ENCODE results near the gene RET.
"Not testable (repeated sequence)": the region's sequence is repeated elsewhere in the genome, so short reads cannot be mapped to it uniquely, and the experiment has no call there.

RET gene

DNA sequence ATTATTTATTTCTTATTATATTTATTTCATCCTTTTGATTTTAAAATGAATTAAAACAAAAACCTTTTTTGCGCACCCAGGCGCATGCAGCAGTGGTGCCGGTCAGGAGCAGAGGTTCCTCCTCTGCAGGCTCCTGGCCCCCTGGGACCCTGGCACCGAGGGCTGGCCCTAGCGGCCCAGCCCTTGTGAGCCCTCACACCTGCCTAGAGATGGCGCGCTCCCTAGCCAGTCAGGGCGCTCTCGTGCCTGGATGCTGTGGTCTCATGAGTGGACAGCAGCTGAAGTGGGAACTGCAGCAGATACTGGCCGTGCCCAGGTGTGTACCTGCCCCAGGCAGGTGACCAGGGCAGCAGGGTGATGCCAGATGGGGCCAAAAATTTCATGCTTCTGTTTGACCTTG, 13.8 kb downstream of the RET start:
- TF ChIP-seq, protein P1, sequence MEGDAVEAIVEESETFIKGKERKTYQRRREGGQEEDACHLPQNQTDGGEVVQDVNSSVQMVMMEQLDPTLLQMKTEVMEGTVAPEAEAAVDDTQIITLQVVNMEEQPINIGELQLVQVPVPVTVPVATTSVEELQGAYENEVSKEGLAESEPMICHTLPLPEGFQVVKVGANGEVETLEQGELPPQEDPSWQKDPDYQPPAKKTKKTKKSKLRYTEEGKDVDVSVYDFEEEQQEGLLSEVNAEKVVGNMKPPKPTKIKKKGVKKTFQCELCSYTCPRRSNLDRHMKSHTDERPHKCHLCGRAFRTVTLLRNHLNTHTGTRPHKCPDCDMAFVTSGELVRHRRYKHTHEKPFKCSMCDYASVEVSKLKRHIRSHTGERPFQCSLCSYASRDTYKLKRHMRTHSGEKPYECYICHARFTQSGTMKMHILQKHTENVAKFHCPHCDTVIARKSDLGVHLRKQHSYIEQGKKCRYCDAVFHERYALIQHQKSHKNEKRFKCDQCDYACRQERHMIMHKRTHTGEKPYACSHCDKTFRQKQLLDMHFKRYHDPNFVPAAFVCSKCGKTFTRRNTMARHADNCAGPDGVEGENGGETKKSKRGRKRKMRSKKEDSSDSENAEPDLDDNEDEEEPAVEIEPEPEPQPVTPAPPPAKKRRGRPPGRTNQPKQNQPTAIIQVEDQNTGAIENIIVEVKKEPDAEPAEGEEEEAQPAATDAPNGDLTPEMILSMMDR (conservative IDR thresholded peaks at IDR 0.05; ENCODE audit: control insufficient read depth, insufficient read depth, low read depth, low read length), result no peak
- no peak for DNase-seq (ENCODE audit: low read depth)
- H3K4me3 ChIP-seq (ENCODE audit: control insufficient read depth, low read depth, low read length), result no peak overlapping the region

DNA sequence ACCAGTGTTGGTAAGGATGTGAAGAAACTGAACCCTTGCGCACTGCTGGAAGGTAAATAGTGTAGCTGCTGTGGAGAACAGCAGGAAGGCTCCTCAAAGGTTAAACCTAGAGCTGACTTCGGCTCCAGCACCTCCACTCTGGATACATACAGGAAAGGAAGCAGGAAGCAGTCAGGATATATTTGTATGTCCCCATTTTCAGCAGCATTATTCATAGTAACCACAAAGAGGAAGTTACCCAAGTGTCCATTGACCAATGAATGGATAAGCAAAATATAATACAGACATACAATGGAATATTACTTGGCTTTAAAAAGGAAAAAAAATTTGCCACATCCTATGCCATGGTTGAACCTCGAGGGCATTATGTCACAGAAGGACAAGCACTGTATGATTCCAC, 15.0 kb downstream of the RET start:
- TF ChIP-seq, protein P1 (conservative IDR thresholded peaks at IDR 0.05; ENCODE audit: control insufficient read depth, insufficient read depth, low read depth, low read length), result no peak
- no peak for DNase-seq (ENCODE audit: low read depth)
- no peak overlapping the region for H3K4me3 ChIP-seq (ENCODE audit: control insufficient read depth, low read depth, low read length)

DNA sequence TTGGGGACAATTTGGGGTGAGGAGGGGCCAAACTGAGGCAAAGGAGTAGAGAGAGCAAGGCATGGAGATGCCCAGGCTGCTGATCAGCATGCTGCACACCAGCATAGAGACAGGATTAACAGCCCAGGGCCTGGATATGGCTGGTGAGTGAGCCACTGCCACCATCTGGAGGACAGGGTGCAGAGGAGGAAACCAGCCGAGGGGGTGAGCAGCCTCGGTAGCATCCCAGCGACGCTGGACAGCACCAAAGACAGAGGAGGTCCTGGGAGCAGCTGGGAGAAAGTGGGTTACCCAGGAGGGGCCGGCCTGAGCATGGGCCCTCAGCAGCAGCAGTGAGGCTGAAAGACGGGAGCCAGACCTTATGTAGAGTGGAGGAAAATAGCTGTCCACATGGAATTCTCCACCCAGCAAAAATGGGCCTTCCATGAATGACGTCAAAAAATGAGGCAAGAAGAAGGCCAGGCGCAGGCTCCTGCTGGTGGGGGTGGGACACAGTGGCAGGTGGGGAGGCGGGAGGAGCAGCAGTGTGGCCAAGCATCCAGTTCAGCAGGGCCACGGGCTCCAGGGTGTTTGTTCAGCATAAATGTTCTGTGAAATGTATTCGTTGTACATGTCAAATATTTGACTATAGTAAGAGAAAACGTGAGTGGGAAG, 16.7 kb downstream of the RET start:
- TF ChIP-seq, protein P1 (conservative IDR thresholded peaks at IDR 0.05; ENCODE audit: control insufficient read depth, insufficient read depth, low read depth, low read length), result no peak
- no peak overlapping the region for H3K4me3 ChIP-seq (ENCODE audit: control insufficient read depth, low read depth, low read length)
- DNase-seq (ENCODE audit: low read depth), result no peak

DNA sequence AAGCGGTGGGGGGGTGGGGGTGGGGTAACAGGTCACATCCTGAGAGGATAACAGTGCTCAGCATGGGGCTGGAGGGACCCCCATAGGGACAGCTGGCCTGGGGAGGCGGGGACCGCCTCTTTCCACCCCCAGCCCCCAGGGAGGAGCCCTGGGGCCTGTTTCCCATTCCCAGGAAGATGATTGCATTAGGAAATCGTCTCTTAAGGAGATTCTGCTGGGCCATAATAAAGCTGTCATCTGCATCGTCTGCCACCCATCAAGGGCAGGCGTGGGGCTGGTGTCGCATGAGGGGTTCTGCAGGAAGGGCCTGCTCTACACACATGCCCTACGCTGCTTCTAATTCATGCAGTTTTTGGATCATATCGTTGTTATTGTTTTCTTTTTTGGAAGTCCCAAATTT, 17.2 kb downstream of the RET start:
- no peak for DNase-seq (ENCODE audit: low read depth)
- no peak overlapping the region for H3K4me3 ChIP-seq (ENCODE audit: control insufficient read depth, low read depth, low read length)
- TF ChIP-seq, protein P1 (conservative IDR thresholded peaks at IDR 0.05; ENCODE audit: control insufficient read depth, insufficient read depth, low read depth, low read length), result no peak

DNA sequence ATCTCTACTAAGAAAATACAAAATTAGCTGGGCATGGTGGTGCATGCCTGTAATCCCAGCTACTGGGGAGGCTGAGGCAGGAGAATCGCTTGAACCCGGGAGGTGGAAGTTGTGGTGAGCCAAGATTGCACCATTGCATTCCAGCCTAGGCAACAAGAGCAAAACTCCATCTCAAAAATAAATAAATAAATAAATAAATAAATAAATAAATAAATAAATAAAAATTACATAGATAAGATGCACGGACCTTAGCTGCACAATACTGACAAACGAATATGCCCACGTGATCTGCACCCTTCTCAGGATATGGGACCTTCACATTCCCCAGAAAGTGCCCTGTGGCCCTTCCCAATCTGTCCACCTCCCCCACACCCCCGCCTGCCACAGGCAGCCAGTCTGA, 22.5 kb downstream of the RET start:
- not testable (repeated sequence) for H3K4me3 ChIP-seq (ENCODE audit: control insufficient read depth, low read depth, low read length); DNase-seq (ENCODE audit: low read depth)

- TF ChIP-seq, protein P1 (conservative IDR thresholded peaks at IDR 0.05; ENCODE audit: control insufficient read depth, insufficient read depth, low read depth, low read length), result no peak
- H3K4me3 ChIP-seq (ENCODE audit: control insufficient read depth, low read depth, low read length), result no peak overlapping the region
- no peak for DNase-seq (ENCODE audit: low read depth)
Observed at GRCh38 chr10:43099928-43100327, 23.1 kb downstream of the RET start.

DNA sequence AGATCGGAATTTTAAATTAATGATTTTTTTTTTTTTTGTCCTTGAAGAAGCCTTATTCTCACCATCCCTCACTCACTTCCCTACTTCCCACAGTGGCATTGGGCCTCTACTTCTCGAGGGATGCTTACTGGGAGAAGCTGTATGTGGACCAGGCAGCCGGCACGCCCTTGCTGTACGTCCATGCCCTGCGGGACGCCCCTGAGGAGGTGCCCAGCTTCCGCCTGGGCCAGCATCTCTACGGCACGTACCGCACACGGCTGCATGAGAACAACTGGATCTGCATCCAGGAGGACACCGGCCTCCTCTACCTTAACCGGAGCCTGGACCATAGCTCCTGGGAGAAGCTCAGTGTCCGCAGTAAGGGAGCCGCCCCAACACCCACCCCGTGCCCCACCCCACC, 23.5 kb downstream of the RET start:
- TF ChIP-seq, protein P1 (conservative IDR thresholded peaks at IDR 0.05; ENCODE audit: control insufficient read depth, insufficient read depth, low read depth, low read length), result no peak
- no peak overlapping the region for H3K4me3 ChIP-seq (ENCODE audit: control insufficient read depth, low read depth, low read length)
- DNase-seq (ENCODE audit: low read depth), result no peak

Measured in fibroblast of mammary gland (primary cell).